HTR-8/SVneo (cell line): ENCODE results near the gene ANKRD66.

ENCODE experiments used
- DNase-seq: peaks from one replicate; pipeline ENCODE4 v3.0.0; 2011; ENCODE audit warnings: low spot score, mixed read lengths; ENCODE audit not compliant: insufficient read length
- FAIRE-seq: peaks from 2 replicates; lab custom pipeline; 2011; peaks lifted over from hg19 to GRCh38; lab: Jason Lieb, UNC

The ANKRD66 gene

GRCh38 chr6:46787871-46788540, 41.3 kb downstream of the ANKRD66 start:
- no peak for DNase-seq
- FAIRE-seq = no peak

GRCh38 chr6:46788791-46789190, 42.1 kb downstream of the ANKRD66 start:
- DNase-seq (no peak), FAIRE-seq (no peak)

GRCh38 chr6:46789434-46790354, 43.0 kb downstream of the ANKRD66 start:
- no peak for FAIRE-seq
- no peak for DNase-seq

- FAIRE-seq (no peak), DNase-seq (no peak)
Measured at GRCh38 chr6:46790355-46790874, 43.7 kb downstream of the ANKRD66 start.

- FAIRE-seq = no peak
- DNase-seq = no peak
Measured at GRCh38 chr6:46792635-46793034, 45.9 kb downstream of the ANKRD66 start.

- no peak for DNase-seq
- no peak for FAIRE-seq
Measured at GRCh38 chr6:46793138-46793537, 46.4 kb downstream of the ANKRD66 start, which contains the start of gene MEP1A. TSS of gene MEP1A (plus strand) at chr6:46793389. CDS start at chr6:46793399, 10 bp downstream.

GRCh38 chr6:46794068-46794467, 47.3 kb downstream of the ANKRD66 start:
- DNase-seq (no peak), FAIRE-seq (no peak)

- DNase-seq = no peak
- FAIRE-seq = no peak
Measured at GRCh38 chr6:46795816-46796215, 49.1 kb downstream of the ANKRD66 start.

- DNase-seq (no peak), FAIRE-seq (no peak)
Measured at GRCh38 chr6:46796848-46797580, 50.3 kb downstream of the ANKRD66 start.

GRCh38 chr6:46799657-46800056, 52.9 kb downstream of the ANKRD66 start:
- FAIRE-seq (no peak), DNase-seq (no peak)

GRCh38 chr6:46808806-46809205, 62.1 kb downstream of the ANKRD66 start:
- DNase-seq (no peak), FAIRE-seq (no peak)
